HCT116 (cell line): ENCODE measurements around the gene SLC5A4.

Source experiments
- CTCF ChIP-seq, 3 experiments: fragments of 200-600 bp in 1 of 3; sonication (generic) in 1 of 3; IDR thresholded peaks in 2 of 3; conservative IDR thresholded peaks in 1 of 3; 2 replicates each; pipeline ENCODE4 v1.5.1; 2012 to 2017; ENCODE audit warnings: low read depth in 2 of 3, low read length in 2 of 3, antibody characterized with exemption in 1 of 3, borderline replicate concordance in 1 of 3, control low read depth in 1 of 3, mild to moderate bottlenecking in 1 of 3, mixed read lengths in 1 of 3, mixed run types in 1 of 3, moderate library complexity in 1 of 3; ENCODE audit not compliant: insufficient read depth in 1 of 3
- EGR1 ChIP-seq: IDR thresholded peaks from 2 replicates; pipeline ENCODE4 v1.6.1; 2012; ENCODE audit warnings: low read depth
- FOSL1 ChIP-seq: IDR thresholded peaks from 2 replicates; pipeline ENCODE4 v1.6.1; 2012; ENCODE audit warnings: low read depth
- POLR2A ChIP-seq: IDR thresholded peaks from 2 replicates; pipeline ENCODE4 v1.7.0; 2011; ENCODE audit warnings: borderline replicate concordance; ENCODE audit not compliant: insufficient read depth, insufficient read length; ENCODE audit errors: extremely low read depth
- POLR2AphosphoS5 ChIP-seq: IDR thresholded peaks from 2 replicates; pipeline ENCODE4 v1.6.1; 2011; ENCODE audit warnings: mild to moderate bottlenecking, low read depth, low read length, moderate library complexity
- ZNF274 ChIP-seq: fragments of 200-500 bp; sonication (Bioruptor generic); IDR thresholded peaks from 2 replicates; pipeline ENCODE4 v1.6.1; 2014; ENCODE audit warnings: mild to moderate bottlenecking, low read depth, low read length, inconsistent platforms

GRCh38 chr22:32222991-32223390 is 32.2 kb downstream of the SLC5A4 start:
- TF ChIP-seq FOSL1 (no peak), ZNF274 (no peak), POLR2A (no peak), CTCF (IDR thresholded peaks at IDR 0.05 in 2 of 3, conservative IDR thresholded peaks at IDR 0.05 in 1 of 3; ENCODE audit: borderline replicate concordance in 1 of 3, insufficient read depth in 1 of 3, low read depth in 2 of 3, low read length in 2 of 3) (no peak), EGR1 (no peak), POLR2AphosphoS5 (no peak)
